Heart right ventricle (tissue), 16 donors: ENCODE results near the gene ACVR1C. TPM values are rescaled to one million over a fixed set of nuclear protein-coding genes. Genes with fewer than 3 reads are reported as not detected.
A peak's percentile ranks its signal among the peaks of the same experiment; 100 is the strongest.

Experiments used
- ATAC-seq, 8 donors: fragments of 200-7000 bp; cut with Tn5 transposase; one replicate each; pipeline ENCODE4 v1.9.1; 2020; ENCODE audit warnings: mild to moderate bottlenecking in 8 of 8, moderate library complexity in 8 of 8, moderate number of reproducible peaks in 1 of 8
- DNase-seq, 2 donors: peaks; one replicate each; pipeline ENCODE4 v3.0.0-alpha.2; 2020
- H3K27ac ChIP-seq, 10 donors: fragments of 200-600 bp; sonication (generic) in 2 of 10; one replicate each; pipeline versions ENCODE4 v1.5.0 to v1.8.0; 2020 to 2022; ENCODE audit warnings: mild to moderate bottlenecking in 3 of 10
- H3K27me3 ChIP-seq, 7 donors: fragments of 200-600 bp; one replicate each; pipeline ENCODE4 v1.8.0; 2021 to 2022; ENCODE audit warnings: mild to moderate bottlenecking in 2 of 7
- H3K36me3 ChIP-seq, 9 donors: fragments of 200-600 bp; sonication (generic) in 1 of 9; one replicate each; pipeline versions ENCODE4 v1.5.0 to v1.8.0; 2020 to 2022; ENCODE audit warnings: mild to moderate bottlenecking in 2 of 9
- H3K4me1 ChIP-seq, 9 donors: fragments of 200-600 bp; sonication (generic) in 1 of 9; one replicate each; pipeline versions ENCODE4 v1.5.0 to v1.8.0; 2020 to 2022; ENCODE audit warnings: mild to moderate bottlenecking in 4 of 9
- H3K4me3 ChIP-seq, 10 donors: fragments of 200-600 bp; sonication (generic) in 2 of 10; one replicate each; pipeline versions ENCODE4 v1.5.0 to v1.8.0; 2020 to 2022; ENCODE audit warnings: mild to moderate bottlenecking in 7 of 10, moderate library complexity in 2 of 10
- H3K9me3 ChIP-seq, 11 donors: fragments of 200-600 bp in 10 of 11; sonication (generic) in 2 of 11; one replicate each; pipeline versions ENCODE4 v1.5.0 to v1.8.0; 2013 to 2022; ENCODE audit warnings: mild to moderate bottlenecking in 2 of 11, control low read depth in 1 of 11, moderate library complexity in 1 of 11
- WGBS, 2 donors: extraction: QIAGEN DNeasy Blood & Tissue Kit; methylation state at CpG; one replicate each; pipeline ENCODE4 v1.1.7; 2013; ENCODE audit warnings: inconsistent platforms in 1 of 2; 5-methylcytosine and 5-hydroxymethylcytosine counted together
- intact Hi-C, 10 donors: fragments of 100-400 bp; cut with DNase I; formaldehyde crosslinking; loops; one replicate each; pipeline versions ENCODE4 v1.11.1 to v1.14.2; 2022
- polyA plus RNA-seq, 2 donors: library from polyadenylated mRNA; stranded (reverse); fragments of 200-250 nt; gene quantifications; one replicate each; pipeline ENCODE4 v1.2.3, GENCODE V29; 2013
- total RNA-seq, 10 donors: library from RNA; stranded (reverse); fragmentation: NEBNext Ultra II Directional in 3 of 10; extraction: Animal tissue kit (Norgen Biotek cat#: 25700) in 3 of 10; gene quantifications; one replicate each; pipeline versions ENCODE4 v1.2.1 to v1.2.4, GENCODE V29; 2021 to 2023
- TF ChIP-seq, protein P1 (sequence below), 9 donors: fragments of 200-600 bp; sonication (generic) in 2 of 9; IDR thresholded peaks; one replicate each; pipeline versions ENCODE4 v1.5.0 to v1.8.0; 2021 to 2022; ENCODE audit warnings: antibody characterized with exemption in 9 of 9, mild to moderate bottlenecking in 5 of 9, moderate library complexity in 1 of 9
- donor health status: Arrhythmogenic right ventricular cardiomyopathy.
- donor health status: ischemic (EF 13 %, LVEDD 7.1; RV severe dilation, severe dysfunction).
- donor health status: healthy with polysubstance abuse.
- donor health status: DM: no; HTN: yes; CAD: no.
- donor health status: DM: no; HTN: no; CAD: no.
- donor health status: ischemic (EF 25% LVEDD 6.9; RV normal size, moderate dysfunction).
- donor health status: ischemic (EF 25% LVEDD 5.7; RV mildly dilated, moderate dysfunction).
- donor health status: healthy.
- donor health status: DM: yes; HTN: yes; CAD: no.
- donor health status: Ischemic cardiomyopathy.
- donor health status: ischemic (EF 35%, LVEDD 5.7; RV mildly dilated, moderate dysfunction).
- donor health status: nonischemic (EF 11% LVEDD 7.7; RV severe dilation, severe dysfunction).
- donor health status: DM: yes; HTN: yes; CAD: no.
- donor health status: PGD.
- donor health status: ischemic (EF 29% LVEDD 5.4; RV normal size, mild dysfunction).
- donor health status: nonischemic (EF 23%, LVEDD 6.1; RV moderate dilation, normal function).

Gene ACVR1C
- total and polyA plus RNA-seq, 12 donors = 0.07 to 2.4 (median 0.30) TPM

GRCh38 chr2:157627594-157628476 lies 829 bp downstream of the ACVR1C start:
- ATAC-seq = peak in 4 of 8 donors; percentile 6 to 40 (median 24)
- TF ChIP-seq, protein P1, sequence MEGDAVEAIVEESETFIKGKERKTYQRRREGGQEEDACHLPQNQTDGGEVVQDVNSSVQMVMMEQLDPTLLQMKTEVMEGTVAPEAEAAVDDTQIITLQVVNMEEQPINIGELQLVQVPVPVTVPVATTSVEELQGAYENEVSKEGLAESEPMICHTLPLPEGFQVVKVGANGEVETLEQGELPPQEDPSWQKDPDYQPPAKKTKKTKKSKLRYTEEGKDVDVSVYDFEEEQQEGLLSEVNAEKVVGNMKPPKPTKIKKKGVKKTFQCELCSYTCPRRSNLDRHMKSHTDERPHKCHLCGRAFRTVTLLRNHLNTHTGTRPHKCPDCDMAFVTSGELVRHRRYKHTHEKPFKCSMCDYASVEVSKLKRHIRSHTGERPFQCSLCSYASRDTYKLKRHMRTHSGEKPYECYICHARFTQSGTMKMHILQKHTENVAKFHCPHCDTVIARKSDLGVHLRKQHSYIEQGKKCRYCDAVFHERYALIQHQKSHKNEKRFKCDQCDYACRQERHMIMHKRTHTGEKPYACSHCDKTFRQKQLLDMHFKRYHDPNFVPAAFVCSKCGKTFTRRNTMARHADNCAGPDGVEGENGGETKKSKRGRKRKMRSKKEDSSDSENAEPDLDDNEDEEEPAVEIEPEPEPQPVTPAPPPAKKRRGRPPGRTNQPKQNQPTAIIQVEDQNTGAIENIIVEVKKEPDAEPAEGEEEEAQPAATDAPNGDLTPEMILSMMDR (IDR thresholded peaks at IDR 0.05) = no peak
- Histone ChIP-seq H3K27ac (no peak overlapping the region), H3K4me1 (peaks cover 0 to 10% (median 7%) of the 10 kb centered on the region in 9 donors), H3K27me3 (peaks cover 0 to 27% (median 14%) of the 10 kb centered on the region in 7 donors), H3K9me3 (no peaks in the 10 kb centered on the region), H3K36me3 (no peaks in the 10 kb centered on the region), H3K4me3 (peak overlapping the region; percentile 23 to 63 (median 55))
- DNase-seq = no peak
- intact Hi-C loops = no loop called here
- WGBS, 2 donors = 5 to 7% methylated on average over 31 of the region's 31 CpGs

- peaks cover 0 to 10% (median 7%) of the 10 kb centered on the region in 9 donors for H3K4me1 ChIP-seq
- peaks cover 0 to 10% (median 0%) of the 10 kb centered on the region in 11 donors for H3K9me3 ChIP-seq
- no peak for DNase-seq
- peaks cover 0 to 30% (median 14%) of the 10 kb centered on the region in 7 donors for H3K27me3 ChIP-seq
- H3K27ac ChIP-seq = no peak overlapping the region
- H3K4me3 ChIP-seq = no peak overlapping the region
- ATAC-seq = no peak
- TF ChIP-seq, protein P1 (IDR thresholded peaks at IDR 0.05) = no peak
- intact Hi-C loops = no loop called here
- H3K36me3 ChIP-seq = no peaks in the 10 kb centered on the region
Measured at GRCh38 chr2:157625296-157625695, 3.4 kb downstream of the ACVR1C start.

- H3K27ac ChIP-seq = no peak overlapping the region
- intact Hi-C loops = no loop called here
- ATAC-seq = no peak
- H3K36me3 ChIP-seq = no peaks in the 10 kb centered on the region
- H3K27me3 ChIP-seq = peaks cover 0 to 9% (median 0%) of the 10 kb centered on the region in 7 donors
- H3K9me3 ChIP-seq = peaks cover 0 to 10% (median 0%) of the 10 kb centered on the region in 11 donors
- TF ChIP-seq, protein P1 (IDR thresholded peaks at IDR 0.05) = no peak
- no peak for DNase-seq
- 45 to 49% methylated on average over 1 of the region's 1 CpG for WGBS, 2 donors
- no peaks in the 10 kb centered on the region for H3K4me1 ChIP-seq
- no peak overlapping the region for H3K4me3 ChIP-seq
Measured at GRCh38 chr2:157620956-157621355, 7.7 kb downstream of the ACVR1C start.

GRCh38 chr2:157611726-157612125 lies 16.9 kb downstream of the ACVR1C start:
- Histone ChIP-seq H3K9me3 (peaks cover 0 to 23% (median 7%) of the 10 kb centered on the region in 11 donors), H3K36me3 (no peaks in the 10 kb centered on the region), H3K4me1 (no peaks in the 10 kb centered on the region), H3K27ac (no peak overlapping the region), H3K27me3 (no peaks in the 10 kb centered on the region), H3K4me3 (no peak overlapping the region)
- intact Hi-C loops = no loop called here
- ATAC-seq = no peak
- TF ChIP-seq, protein P1 (IDR thresholded peaks at IDR 0.05) = no peak
- DNase-seq = no peak
